GM18508 (cell line): ENCODE results near the gene IL13RA1.
"Not testable (repeated sequence)": the region's sequence is repeated elsewhere in the genome, so short reads cannot be mapped to it uniquely, and the experiment has no call there.

Source experiments
- ATAC-seq: cut with Tn5 transposase; IDR thresholded peaks from one replicate; pipeline ENCODE4 v1.9.1; 2021; ENCODE audit warnings: moderate number of reproducible peaks; ENCODE audit not compliant: insufficient read depth, unreplicated experiment

IL13RA1 gene

GRCh38 chrX:118772051-118772450 lies 44.6 kb downstream of the IL13RA1 start:
- no peak for ATAC-seq

- ATAC-seq, result no peak
Observed at GRCh38 chrX:118773782-118774181, 46.4 kb downstream of the IL13RA1 start.

- ATAC-seq, result no peak
Observed at GRCh38 chrX:118779581-118779980, 52.2 kb downstream of the IL13RA1 start.

GRCh38 chrX:118780509-118780908 lies 53.1 kb downstream of the IL13RA1 start:
- no peak for ATAC-seq

GRCh38 chrX:118780911-118781310 lies 53.5 kb downstream of the IL13RA1 start:
- ATAC-seq, result no peak

- ATAC-seq, result no peak
Observed at GRCh38 chrX:118795528-118796280, 68.3 kb downstream of the IL13RA1 start.

GRCh38 chrX:118802857-118803256 lies 75.5 kb downstream of the IL13RA1 start:
- no peak for ATAC-seq

GRCh38 chrX:118807151-118808017 lies 80.0 kb downstream of the IL13RA1 start:
- no peak for ATAC-seq

- not testable (repeated sequence) for ATAC-seq
Observed at GRCh38 chrX:118817257-118817656, 89.9 kb downstream of the IL13RA1 start.

GRCh38 chrX:118823263-118824172 lies 96.1 kb downstream of the IL13RA1 start, which contains the start of gene ZCCHC12:
ZCCHC12 (plus strand) TSS chrX:118823824; CDS start chrX:118825245, 1,421 bp downstream.
- no peak for ATAC-seq

GRCh38 chrX:118824173-118824730 lies 96.8 kb downstream of the IL13RA1 start:
- no peak for ATAC-seq

GRCh38 chrX:118825227-118825626 lies 97.8 kb downstream of the IL13RA1 start:
- ATAC-seq, result no peak

- ATAC-seq, result peak; percentile 65
Observed at GRCh38 chrX:118839334-118839958, 112.0 kb downstream of the IL13RA1 start.
